ENCODE measurements around the gene FAHD1. TPM values are rescaled to one million over a fixed set of nuclear protein-coding genes. Genes with fewer than 3 reads are reported as not detected.

Gene FAHD1
- total and polyA plus RNA-seq, 9 of the 15 experiments (the other 6 are each of a cell fraction or from before 2014, with no cell fraction given): 2.2 to 20.9 (median 10.7) TPM

DNA sequence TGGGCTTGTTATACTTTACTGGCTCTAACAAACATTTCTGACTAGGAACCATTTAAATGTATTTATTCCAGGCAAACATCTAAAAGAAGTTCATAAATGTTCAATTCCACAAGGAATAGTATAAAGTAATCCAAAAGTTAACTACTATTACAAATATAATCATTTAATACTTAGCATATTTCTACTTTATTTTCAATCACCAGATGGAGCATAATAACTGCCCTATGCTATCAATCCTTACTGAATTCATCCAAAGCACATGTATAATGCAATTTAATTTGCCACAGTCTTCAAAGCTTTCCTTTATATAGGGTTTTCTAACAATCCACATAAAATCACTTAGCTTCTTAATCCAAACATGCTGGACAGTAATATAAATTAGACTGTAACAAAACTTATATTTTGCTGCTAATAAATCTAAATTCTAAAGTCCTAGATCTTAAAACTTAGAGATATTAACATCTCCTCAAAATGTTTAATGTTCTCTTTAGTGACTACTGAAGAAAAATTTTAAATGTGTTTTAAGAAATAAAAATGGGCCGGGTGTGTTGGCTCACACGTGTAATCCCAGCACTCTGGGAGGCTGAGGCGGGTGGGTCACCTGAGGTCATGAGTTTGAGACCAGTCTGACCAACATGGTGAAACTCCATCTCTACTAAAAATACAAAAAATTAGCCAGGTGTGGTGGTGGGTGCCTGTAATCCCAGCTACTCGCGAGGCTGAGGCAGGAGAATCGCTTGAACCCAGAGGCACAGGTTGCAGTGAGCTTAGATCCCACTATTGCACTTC lies 39.1 kb downstream of the FAHD1 start:
- BruUV-seq (replicated peaks): no TSS peak
- POLR2A ChIA-PET: interaction anchor here (0.6 to 1.6 kb wide), 4 partner anchors 11 to 69 kb away, joined by 3 to 4 read pairs (median 3); no protein-coding TSS in a partner anchor

More for the DNA sequence above, 39.1 kb downstream of the FAHD1 start:
- Histone ChIP-seq H3K9me3 (replicated peaks; ENCODE audit: control insufficient read depth, insufficient read depth, low read depth, low read length) (no peaks in the 10 kb centered on the region), H3K4me1 (replicated peaks in 1 of 2; ENCODE audit: control insufficient read depth in 2 of 2, insufficient read depth in 2 of 2, low read length in 2 of 2) (peaks cover 0 to 8% of the 10 kb centered on the region in 2 experiments; a peak in 3 of 5 replicates), H3K36me3 (ENCODE audit: control insufficient read depth, insufficient read depth, low read length) (peaks cover 38% of the 10 kb centered on the region), H3K27me3 (ENCODE audit: control insufficient read depth in 2 of 2, insufficient read depth in 2 of 2, low read length in 2 of 2) (no peaks in the 10 kb centered on the region), H3K4me3 (no peak overlapping the region), H3K27ac (ENCODE audit: extremely low read depth, low read depth, low read length) (no peak overlapping the region; the same call in 2 of the 3 replicates), H2AFZ (ENCODE audit: low read depth, low read length) (no peak overlapping the region), H3K79me2 (ENCODE audit: control insufficient read depth, insufficient read depth, low read length) (peaks cover 74% of the 10 kb centered on the region), H3K9me1 (ENCODE audit: control insufficient read depth, insufficient read depth, low read length) (no peaks in the 10 kb centered on the region), H4K20me1 (replicated peaks; ENCODE audit: control insufficient read depth, insufficient read depth, low read length) (no peaks in the 10 kb centered on the region), H3K9ac (ENCODE audit: insufficient read depth in 1 of 2, low read depth in 2 of 2, low read length in 2 of 2) (no peak overlapping the region), H3K4me2 (ENCODE audit: insufficient read depth, low read length) (no peak overlapping the region)
- intact Hi-C loops (cut with micrococcal nuclease) (loop anchor here (2.0 kb wide), 1 partner anchor 63 kb away; no protein-coding TSS in a partner anchor), in situ Hi-C loops (cut with MboI) (no loop called here)
- TF ChIP-seq, protein P1, sequence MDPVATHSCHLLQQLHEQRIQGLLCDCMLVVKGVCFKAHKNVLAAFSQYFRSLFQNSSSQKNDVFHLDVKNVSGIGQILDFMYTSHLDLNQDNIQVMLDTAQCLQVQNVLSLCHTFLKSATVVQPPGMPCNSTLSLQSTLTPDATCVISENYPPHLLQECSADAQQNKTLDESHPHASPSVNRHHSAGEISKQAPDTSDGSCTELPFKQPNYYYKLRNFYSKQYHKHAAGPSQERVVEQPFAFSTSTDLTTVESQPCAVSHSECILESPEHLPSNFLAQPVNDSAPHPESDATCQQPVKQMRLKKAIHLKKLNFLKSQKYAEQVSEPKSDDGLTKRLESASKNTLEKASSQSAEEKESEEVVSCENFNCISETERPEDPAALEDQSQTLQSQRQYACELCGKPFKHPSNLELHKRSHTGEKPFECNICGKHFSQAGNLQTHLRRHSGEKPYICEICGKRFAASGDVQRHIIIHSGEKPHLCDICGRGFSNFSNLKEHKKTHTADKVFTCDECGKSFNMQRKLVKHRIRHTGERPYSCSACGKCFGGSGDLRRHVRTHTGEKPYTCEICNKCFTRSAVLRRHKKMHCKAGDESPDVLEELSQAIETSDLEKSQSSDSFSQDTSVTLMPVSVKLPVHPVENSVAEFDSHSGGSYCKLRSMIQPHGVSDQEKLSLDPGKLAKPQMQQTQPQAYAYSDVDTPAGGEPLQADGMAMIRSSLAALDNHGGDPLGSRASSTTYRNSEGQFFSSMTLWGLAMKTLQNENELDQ (CRISPR knock-in tag; IDR thresholded peaks at IDR 0.05; ENCODE audit: borderline replicate concordance): no peak
- TF ChIP-seq, protein P2, sequence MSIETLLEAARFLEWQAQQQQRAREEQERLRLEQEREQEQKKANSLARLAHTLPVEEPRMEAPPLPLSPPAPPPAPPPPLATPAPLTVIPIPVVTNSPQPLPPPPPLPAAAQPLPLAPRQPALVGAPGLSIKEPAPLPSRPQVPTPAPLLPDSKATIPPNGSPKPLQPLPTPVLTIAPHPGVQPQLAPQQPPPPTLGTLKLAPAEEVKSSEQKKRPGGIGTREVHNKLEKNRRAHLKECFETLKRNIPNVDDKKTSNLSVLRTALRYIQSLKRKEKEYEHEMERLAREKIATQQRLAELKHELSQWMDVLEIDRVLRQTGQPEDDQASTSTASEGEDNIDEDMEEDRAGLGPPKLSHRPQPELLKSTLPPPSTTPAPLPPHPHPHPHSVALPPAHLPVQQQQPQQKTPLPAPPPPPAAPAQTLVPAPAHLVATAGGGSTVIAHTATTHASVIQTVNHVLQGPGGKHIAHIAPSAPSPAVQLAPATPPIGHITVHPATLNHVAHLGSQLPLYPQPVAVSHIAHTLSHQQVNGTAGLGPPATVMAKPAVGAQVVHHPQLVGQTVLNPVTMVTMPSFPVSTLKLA (conservative IDR thresholded peaks at IDR 0.05): 0 out of 4 replicates have a peak, but pooled peaks of 1 of the 2 experiments have one; percentile 13
- DNase-seq (ENCODE audit: extremely low read depth in 1 of 4, low spot score in 3 of 4) (no peak), FAIRE-seq (no peak), ATAC-seq (no peak)
- 46% methylated on average over 4 of the region's 6 CpGs for WGBS (ENCODE audit: insufficient coverage, low coverage, missing lambda C conversion rate)
- CTCF ChIA-PET (ENCODE audit: low intra/inter-chr PET ratio): interaction anchor here (2.5 kb wide), 1 partner anchor 64 kb away, joined by 10 read pairs; no protein-coding TSS in a partner anchor

Data from K562 (cell line).